ENCODE data around the gene INO80D.
"Not testable (repeated sequence)": the region's sequence is repeated elsewhere in the genome, so short reads cannot be mapped to it uniquely, and the experiment has no call there.

The INO80D gene

DNA sequence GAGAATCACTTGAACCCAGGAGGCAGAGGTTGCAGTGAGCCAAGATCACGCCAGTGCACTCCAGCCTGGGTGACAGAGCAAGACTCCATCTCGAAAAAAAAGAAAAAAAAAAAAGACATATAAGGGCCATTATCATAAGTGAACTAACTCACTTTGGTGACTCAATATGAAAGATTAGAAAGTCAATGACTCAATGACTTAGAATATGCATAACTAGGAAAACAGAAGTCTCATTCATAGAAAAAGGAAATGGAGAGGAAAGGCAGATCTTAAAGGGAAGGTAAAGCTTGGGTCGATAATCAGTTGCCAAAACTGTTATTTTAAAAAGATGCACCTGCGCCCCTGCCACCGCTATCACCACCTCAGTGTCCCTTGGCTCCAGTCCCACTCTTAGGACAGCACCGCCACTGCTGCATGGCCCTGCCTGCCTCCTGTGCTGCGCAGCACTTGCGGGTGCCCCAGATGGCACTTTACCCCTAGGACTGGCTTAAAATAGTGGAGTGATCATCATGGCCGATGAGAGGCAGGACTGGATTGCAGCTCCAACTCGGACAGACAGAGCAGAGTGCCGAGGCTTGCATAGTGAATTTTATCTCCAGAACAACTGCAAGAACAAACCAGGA is 54.7 kb downstream of the INO80D start:
- in situ Hi-C loops (cut with HindIII; ENCODE audit: low sequenced_read_pairs), result no loop called here
- DNase-seq (ENCODE audit: low read depth, low spot score), result peak; percentile 23
- no peak overlapping the region for H3K4me3 ChIP-seq (ENCODE audit: low read depth, low read length)
- TF ChIP-seq, protein P1, sequence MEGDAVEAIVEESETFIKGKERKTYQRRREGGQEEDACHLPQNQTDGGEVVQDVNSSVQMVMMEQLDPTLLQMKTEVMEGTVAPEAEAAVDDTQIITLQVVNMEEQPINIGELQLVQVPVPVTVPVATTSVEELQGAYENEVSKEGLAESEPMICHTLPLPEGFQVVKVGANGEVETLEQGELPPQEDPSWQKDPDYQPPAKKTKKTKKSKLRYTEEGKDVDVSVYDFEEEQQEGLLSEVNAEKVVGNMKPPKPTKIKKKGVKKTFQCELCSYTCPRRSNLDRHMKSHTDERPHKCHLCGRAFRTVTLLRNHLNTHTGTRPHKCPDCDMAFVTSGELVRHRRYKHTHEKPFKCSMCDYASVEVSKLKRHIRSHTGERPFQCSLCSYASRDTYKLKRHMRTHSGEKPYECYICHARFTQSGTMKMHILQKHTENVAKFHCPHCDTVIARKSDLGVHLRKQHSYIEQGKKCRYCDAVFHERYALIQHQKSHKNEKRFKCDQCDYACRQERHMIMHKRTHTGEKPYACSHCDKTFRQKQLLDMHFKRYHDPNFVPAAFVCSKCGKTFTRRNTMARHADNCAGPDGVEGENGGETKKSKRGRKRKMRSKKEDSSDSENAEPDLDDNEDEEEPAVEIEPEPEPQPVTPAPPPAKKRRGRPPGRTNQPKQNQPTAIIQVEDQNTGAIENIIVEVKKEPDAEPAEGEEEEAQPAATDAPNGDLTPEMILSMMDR (IDR thresholded peaks at IDR 0.05; ENCODE audit: low read depth, low read length), result no peak

DNA sequence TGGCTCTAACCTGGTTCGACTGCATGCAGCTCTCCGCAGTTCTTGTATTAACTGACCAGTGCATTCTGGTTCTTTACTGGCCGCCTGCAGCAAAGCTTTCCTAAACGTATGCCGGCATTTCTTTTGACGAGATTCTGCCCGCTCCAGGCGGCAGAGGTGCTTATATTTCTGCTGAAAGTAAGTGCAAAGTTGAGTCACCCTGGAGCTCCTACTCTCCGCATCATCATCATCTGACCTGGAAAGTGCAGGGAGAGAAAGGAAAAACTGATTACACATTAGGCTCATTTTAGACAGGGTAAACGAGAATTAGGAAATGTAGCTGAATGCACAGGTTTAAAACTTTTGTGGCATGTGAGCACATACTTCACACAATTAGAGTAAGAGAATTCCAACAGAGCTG is 57.9 kb downstream of the INO80D start:
- TF ChIP-seq, protein P1 (IDR thresholded peaks at IDR 0.05; ENCODE audit: low read depth, low read length), result no peak
- in situ Hi-C loops (cut with HindIII; ENCODE audit: low sequenced_read_pairs), result no loop called here
- no peak overlapping the region for H3K4me3 ChIP-seq (ENCODE audit: low read depth, low read length)
- DNase-seq (ENCODE audit: low read depth, low spot score), result no peak

DNA sequence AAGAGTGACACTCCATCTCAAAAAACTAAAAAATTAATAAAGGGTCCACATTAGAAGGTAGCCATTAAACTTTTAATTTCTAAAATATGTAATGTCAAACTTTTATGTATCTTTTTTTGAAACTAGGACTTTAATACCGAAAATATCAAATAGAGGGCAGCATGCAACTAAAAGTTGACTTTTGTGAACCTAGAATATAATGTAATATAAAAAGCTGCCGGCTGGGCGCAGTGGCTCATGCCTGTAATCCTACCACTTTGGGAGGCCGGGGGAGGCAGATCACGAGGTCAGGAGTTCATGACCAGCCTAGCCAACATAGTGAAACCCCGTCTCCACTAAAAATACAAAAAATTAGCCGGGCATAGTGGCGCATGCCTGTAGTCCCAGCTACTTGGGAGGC is 62.8 kb downstream of the INO80D start:
- TF ChIP-seq, protein P1 (IDR thresholded peaks at IDR 0.05; ENCODE audit: low read depth, low read length), result no peak
- in situ Hi-C loops (cut with HindIII; ENCODE audit: low sequenced_read_pairs), result no loop called here
- H3K4me3 ChIP-seq (ENCODE audit: low read depth, low read length), result no peak overlapping the region
- DNase-seq (ENCODE audit: low read depth, low spot score), result no peak

DNA sequence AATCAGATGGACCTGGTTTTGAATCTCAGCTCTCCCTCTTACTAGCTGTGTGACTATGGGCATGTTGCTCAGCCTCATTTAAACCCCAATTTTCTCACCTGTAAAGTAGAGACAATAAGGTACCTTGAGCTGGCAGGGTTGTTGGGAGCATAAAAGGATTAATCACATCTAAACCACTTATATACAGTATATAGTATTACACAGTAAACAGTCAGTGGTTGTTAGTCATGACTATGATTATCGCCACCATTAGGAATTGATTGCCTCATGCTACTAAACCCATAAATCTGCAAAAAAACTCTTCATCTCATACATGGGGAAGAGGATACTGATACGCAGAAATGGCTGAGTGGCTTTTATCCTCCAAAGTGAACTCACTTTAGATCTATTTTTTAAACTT is 65.8 kb downstream of the INO80D start:
- no peak overlapping the region for H3K4me3 ChIP-seq (ENCODE audit: low read depth, low read length)
- DNase-seq (ENCODE audit: low read depth, low spot score), result no peak
- TF ChIP-seq, protein P1 (IDR thresholded peaks at IDR 0.05; ENCODE audit: low read depth, low read length), result no peak
- in situ Hi-C loops (cut with HindIII; ENCODE audit: low sequenced_read_pairs), result no loop called here

DNA sequence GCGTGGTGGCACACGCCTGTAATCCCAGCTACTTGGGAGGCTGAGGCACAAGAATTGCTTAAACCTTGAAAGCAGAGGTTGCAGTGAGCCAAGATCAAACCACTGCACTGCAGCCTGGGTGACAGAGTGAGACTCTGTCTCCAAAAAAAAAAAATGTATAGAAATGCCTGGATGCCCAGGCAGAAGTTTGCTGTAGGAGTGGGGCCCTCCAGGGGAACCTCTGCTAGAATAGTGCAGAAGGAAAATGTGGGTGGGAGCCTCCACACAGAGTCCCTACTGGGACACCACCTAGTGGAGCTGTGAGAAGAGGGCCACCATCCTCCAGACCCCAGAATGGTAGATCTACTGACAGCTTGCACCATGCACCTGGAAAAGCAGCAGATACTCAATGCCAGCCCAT is 70.2 kb downstream of the INO80D start:
- DNase-seq (ENCODE audit: low read depth, low spot score); in situ Hi-C loops (cut with HindIII; ENCODE audit: low sequenced_read_pairs); H3K4me3 ChIP-seq (ENCODE audit: low read depth, low read length): not testable (repeated sequence)

DNA sequence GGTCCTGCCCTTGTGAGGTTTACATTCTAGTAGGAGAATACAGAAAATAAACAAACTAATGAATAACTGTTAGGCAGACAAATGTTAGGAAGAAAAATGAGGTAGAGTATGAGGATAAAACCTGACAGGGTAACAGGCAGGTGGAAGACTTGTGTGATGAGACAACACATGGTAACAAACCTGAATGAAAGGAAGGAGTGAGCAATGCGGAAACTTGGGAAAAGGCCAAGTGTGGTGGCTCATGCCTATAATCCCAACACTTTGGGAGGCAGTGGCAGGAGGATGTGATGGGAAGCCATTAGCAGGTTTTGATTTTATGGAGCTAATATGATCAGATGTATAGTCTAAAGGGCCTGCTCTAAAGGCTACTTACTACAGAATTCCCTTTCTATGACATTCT is 74.2 kb downstream of the INO80D start:
- TF ChIP-seq, protein P1 (IDR thresholded peaks at IDR 0.05; ENCODE audit: low read depth, low read length), result no peak
- in situ Hi-C loops (cut with HindIII; ENCODE audit: low sequenced_read_pairs), result no loop called here
- DNase-seq (ENCODE audit: low read depth, low spot score), result no peak
- no peak overlapping the region for H3K4me3 ChIP-seq (ENCODE audit: low read depth, low read length)

DNA sequence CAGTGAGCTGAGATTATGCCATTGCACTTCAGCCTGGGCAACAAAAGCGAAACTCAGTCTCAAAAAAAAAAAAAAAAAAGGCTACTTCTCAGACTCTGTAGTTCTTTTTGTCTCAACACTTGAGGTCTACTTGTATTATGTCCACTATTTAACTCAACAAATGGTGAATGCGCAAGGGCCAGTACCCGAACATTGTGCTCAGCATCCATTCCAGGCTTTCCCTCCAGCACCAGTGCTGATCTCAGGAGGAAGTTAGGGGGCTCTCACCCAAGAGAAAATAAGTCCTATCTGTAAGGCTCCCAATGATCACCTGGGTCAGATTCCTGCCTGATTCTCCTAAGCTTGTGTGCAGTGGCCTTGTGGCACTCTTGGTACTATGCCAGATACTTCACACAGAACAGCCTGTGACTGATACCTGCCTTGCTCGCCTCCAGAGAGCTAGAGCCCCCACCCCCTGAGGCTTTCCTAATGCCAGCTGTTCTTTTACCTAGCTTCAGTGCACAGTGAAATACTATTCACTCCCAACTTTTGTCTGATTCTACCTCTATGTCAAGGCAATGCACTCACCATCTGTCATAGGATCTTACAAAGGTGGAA is 74.9 kb downstream of the INO80D start:
- in situ Hi-C loops (cut with HindIII; ENCODE audit: low sequenced_read_pairs), result no loop called here
- TF ChIP-seq, protein P1 (IDR thresholded peaks at IDR 0.05; ENCODE audit: low read depth, low read length), result no peak
- no peak for DNase-seq (ENCODE audit: low read depth, low spot score)
- no peak overlapping the region for H3K4me3 ChIP-seq (ENCODE audit: low read depth, low read length)
